ENCODE results near the gene F2RL3. TPM values are rescaled to one million over a fixed set of nuclear protein-coding genes. Genes with fewer than 3 reads are reported as not detected.
A peak's percentile ranks its signal among the peaks of the same experiment; 100 is the strongest.

Gene F2RL3
- total RNA-seq, 5 donors from 2014 or later (not counting 1 experiment from before 2014, with no cell fraction given) = 0.15 to 0.44 (median 0.30) TPM; not detected in 2

DNA sequence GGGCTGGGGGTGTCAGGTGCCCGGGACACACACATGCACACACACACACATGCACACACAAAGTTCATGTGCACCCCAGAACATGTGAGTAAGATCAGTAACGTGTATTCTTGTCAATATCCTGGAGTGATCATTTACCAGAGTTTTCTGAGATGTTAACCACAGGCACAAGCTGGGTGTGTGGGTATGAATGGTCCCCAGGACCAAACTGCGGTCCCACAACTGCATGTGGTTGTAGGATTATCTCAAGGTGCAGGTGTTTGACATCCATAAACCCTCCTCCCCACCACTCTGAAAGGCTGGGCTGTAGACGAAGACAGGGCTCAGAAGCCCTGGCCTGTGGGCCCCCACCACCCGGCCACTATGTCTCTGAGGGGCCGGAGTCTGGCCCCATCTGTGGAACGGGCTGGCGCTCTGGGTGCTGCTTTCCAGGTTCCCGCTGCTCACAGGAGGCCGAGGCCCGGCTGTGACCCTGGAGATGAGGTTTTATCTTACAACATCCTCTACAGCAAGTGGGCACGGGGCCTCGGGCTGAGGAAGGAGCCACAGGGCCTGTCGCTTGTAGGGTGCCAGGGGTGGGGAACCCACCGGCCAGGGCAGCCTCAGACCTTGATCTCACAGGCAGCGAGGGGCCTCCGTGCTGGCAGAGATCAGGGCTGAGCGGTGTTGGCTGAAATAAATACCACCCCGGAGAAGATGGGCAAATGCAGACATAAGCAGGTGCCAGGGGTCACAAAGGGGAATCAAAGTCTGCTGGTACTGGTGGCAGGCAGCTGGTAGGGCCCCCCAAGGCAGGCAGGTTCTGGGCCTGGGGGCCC is 4.3 kb downstream of the F2RL3 start:
- H3K4me3 ChIP-seq (ENCODE audit: control insufficient read depth in 1 of 2, extremely low read depth in 1 of 2, low read length in 1 of 2) = no peak overlapping the region
- H3K27me3 ChIP-seq (replicated peaks in 1 of 2; ENCODE audit: control insufficient read depth in 2 of 2, extremely low read depth in 1 of 2, insufficient read depth in 2 of 2, low read length in 1 of 2) = peaks cover 6 to 67% of the 10 kb centered on the region in 2 experiments
- no peak for DNase-seq
- Mint-ChIP-seq H3K27me3 (peaks cover 25 to 42% of the 10 kb centered on the region in 2 donors), H3K36me3 (no peaks in the 10 kb centered on the region), H3K4me1 (peaks cover 9 to 26% (median 17%) of the 10 kb centered on the region in 3 donors), H3K4me3 (no peak overlapping the region), H3K27ac (no peak overlapping the region), H3K9me3 (no peaks in the 10 kb centered on the region)
- H3K4me1 ChIP-seq (ENCODE audit: control insufficient read depth in 1 of 2, extremely low read depth in 1 of 2, insufficient read depth in 2 of 2, low read length in 2 of 2) = peaks cover 2 to 45% of the 10 kb centered on the region in 2 experiments
- no peak overlapping the region for H3K27ac ChIP-seq (ENCODE audit: low read length)
- no peaks in the 10 kb centered on the region for H3K9me3 ChIP-seq
- no peak for ATAC-seq (replicated peaks in 1 of 4)
- ChIA-PET POLR2A (no interaction called here), CTCF (no interaction called here)
- H3K36me3 ChIP-seq (ENCODE audit: control insufficient read depth in 2 of 2, extremely low read depth in 1 of 2, insufficient read depth in 1 of 2, low read length in 1 of 2) = no peaks in the 10 kb centered on the region
- 45% methylated on average over 11 of the region's 19 CpGs for WGBS (ENCODE audit: insufficient coverage)

DNA sequence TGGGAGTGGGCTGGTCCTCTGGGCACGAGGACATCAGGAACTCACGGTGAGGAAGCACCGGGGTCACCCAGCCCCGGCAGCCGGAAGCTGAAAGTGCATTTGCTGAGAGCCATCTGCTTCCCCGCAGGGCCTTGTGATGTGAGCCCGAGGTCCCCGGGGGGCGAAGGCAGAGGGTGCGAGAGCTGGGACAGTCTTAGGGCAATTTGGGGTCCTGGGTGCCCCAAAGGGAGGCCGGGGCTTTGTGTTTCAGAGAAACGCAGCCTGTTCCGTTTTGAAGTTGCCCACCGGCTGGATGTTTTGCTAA is 4.8 kb downstream of the F2RL3 start:
- no peak overlapping the region for H3K27ac ChIP-seq (ENCODE audit: low read length)
- ChIA-PET POLR2A (no interaction called here), CTCF (no interaction called here)
- Mint-ChIP-seq H3K4me3 (no peak overlapping the region), H3K9me3 (no peaks in the 10 kb centered on the region), H3K27me3 (peaks cover 31 to 44% of the 10 kb centered on the region in 2 donors), H3K27ac (no peak overlapping the region), H3K36me3 (no peaks in the 10 kb centered on the region), H3K4me1 (peaks cover 10 to 28% (median 20%) of the 10 kb centered on the region in 3 donors)
- WGBS (ENCODE audit: insufficient coverage) = 17% methylated on average over 13 of the region's 14 CpGs
- DNase-seq (no peak), ATAC-seq (replicated peaks in 1 of 4) (no peak)
- no peaks in the 10 kb centered on the region for H3K9me3 ChIP-seq
- H3K27me3 ChIP-seq (replicated peaks in 1 of 2; ENCODE audit: control insufficient read depth in 2 of 2, extremely low read depth in 1 of 2, insufficient read depth in 2 of 2, low read length in 1 of 2) = peaks cover 6 to 62% of the 10 kb centered on the region in 2 experiments
- H3K4me1 ChIP-seq (ENCODE audit: control insufficient read depth in 1 of 2, extremely low read depth in 1 of 2, insufficient read depth in 2 of 2, low read length in 2 of 2) = peaks cover 2 to 41% of the 10 kb centered on the region in 2 experiments
- no peak overlapping the region for H3K4me3 ChIP-seq (ENCODE audit: control insufficient read depth in 1 of 2, extremely low read depth in 1 of 2, low read length in 1 of 2)
- no peaks in the 10 kb centered on the region for H3K36me3 ChIP-seq (ENCODE audit: control insufficient read depth in 2 of 2, extremely low read depth in 1 of 2, insufficient read depth in 1 of 2, low read length in 1 of 2)

DNA sequence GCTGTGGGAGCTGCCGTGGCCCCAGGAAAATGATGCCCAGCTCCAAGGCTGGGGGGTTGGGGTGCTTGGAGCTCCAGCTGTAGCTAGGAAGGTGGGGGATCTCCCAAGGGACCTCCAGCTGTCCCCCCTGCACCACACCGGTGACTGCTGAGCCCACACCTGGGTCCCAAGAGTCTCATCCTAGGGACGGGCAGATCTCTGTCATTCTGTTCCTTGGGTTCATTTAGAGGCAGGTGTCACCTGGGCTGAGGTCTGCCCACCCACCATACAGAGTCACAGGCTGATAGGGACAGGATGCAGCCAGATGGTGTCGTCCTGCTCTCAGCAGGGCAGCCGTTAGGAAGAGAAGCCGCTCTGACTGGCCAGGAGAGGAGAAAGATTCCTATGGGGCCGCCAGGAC is 5.3 kb downstream of the F2RL3 start:
- DNase-seq (no peak), ATAC-seq (replicated peaks in 1 of 4) (no peak)
- H3K36me3 ChIP-seq (ENCODE audit: control insufficient read depth in 2 of 2, extremely low read depth in 1 of 2, insufficient read depth in 1 of 2, low read length in 1 of 2) = no peaks in the 10 kb centered on the region
- peaks cover 8 to 57% of the 10 kb centered on the region in 2 experiments for H3K27me3 ChIP-seq (replicated peaks in 1 of 2; ENCODE audit: control insufficient read depth in 2 of 2, extremely low read depth in 1 of 2, insufficient read depth in 2 of 2, low read length in 1 of 2)
- Mint-ChIP-seq H3K27ac (no peak overlapping the region), H3K9me3 (no peaks in the 10 kb centered on the region), H3K4me3 (peak overlapping the region in 1 of 3 donors; percentile 63), H3K27me3 (peaks cover 33 to 44% of the 10 kb centered on the region in 2 donors), H3K4me1 (peaks cover 12 to 28% (median 18%) of the 10 kb centered on the region in 3 donors), H3K36me3 (no peaks in the 10 kb centered on the region)
- 21% methylated on average over 2 of the region's 7 CpGs for WGBS (ENCODE audit: insufficient coverage)
- ChIA-PET CTCF (no interaction called here), POLR2A (no interaction called here)
- no peak overlapping the region for H3K27ac ChIP-seq (ENCODE audit: low read length)
- no peaks in the 10 kb centered on the region for H3K9me3 ChIP-seq
- no peak overlapping the region for H3K4me3 ChIP-seq (ENCODE audit: control insufficient read depth in 1 of 2, extremely low read depth in 1 of 2, low read length in 1 of 2)
- H3K4me1 ChIP-seq (ENCODE audit: control insufficient read depth in 1 of 2, extremely low read depth in 1 of 2, insufficient read depth in 2 of 2, low read length in 2 of 2) = peaks cover 2 to 39% of the 10 kb centered on the region in 2 experiments

DNA sequence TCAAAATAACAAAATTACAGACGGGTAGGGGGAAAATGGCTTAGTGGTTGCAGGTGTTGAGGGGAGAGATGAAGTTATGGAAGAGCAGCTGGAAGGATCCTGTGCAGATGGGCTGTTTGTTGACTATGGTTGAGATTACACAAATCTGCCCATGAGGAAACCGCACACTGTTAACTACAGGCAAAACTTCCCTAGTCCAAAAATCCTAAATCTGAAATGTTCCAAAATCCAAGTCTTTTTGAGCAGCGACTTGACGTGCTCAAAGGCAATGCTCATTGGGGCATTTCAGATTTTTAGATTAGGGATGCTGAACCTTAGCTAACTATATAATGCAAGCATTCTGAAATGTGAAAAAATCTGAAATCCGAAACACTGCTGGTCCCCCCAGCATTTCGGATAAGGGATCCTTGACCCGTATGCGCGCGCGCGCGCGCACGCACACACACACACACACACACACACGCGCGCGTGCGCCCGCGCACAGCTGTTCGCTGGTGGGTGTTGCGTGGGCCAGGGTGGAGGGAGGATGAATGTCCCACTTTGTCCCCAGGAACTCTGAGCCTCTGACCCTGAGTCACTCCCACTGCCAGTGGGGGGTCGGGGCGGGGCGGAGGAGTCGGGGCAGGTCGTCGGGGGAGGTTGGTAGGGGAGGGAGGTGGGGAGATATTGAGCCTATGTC is 6.8 kb downstream of the F2RL3 start:
- H3K27ac ChIP-seq (ENCODE audit: low read length) = no peak overlapping the region
- no peak for ATAC-seq (replicated peaks in 1 of 4)
- no peaks in the 10 kb centered on the region for H3K9me3 ChIP-seq
- H3K4me1 ChIP-seq (ENCODE audit: control insufficient read depth in 1 of 2, extremely low read depth in 1 of 2, insufficient read depth in 2 of 2, low read length in 2 of 2) = peaks cover 2 to 47% of the 10 kb centered on the region in 2 experiments
- peaks cover 31 to 37% of the 10 kb centered on the region in 2 donors for H3K27me3 Mint-ChIP-seq
- DNase-seq = no peak
- no peak overlapping the region for H3K27ac Mint-ChIP-seq
- no peak overlapping the region for H3K4me3 ChIP-seq (ENCODE audit: control insufficient read depth in 1 of 2, extremely low read depth in 1 of 2, low read length in 1 of 2)
- POLR2A ChIA-PET = no interaction called here
- no peaks in the 10 kb centered on the region for H3K36me3 Mint-ChIP-seq
- WGBS (ENCODE audit: insufficient coverage) = no CpG with 5 or more reads among the region's 30 CpGs
- H3K36me3 ChIP-seq (ENCODE audit: control insufficient read depth in 2 of 2, extremely low read depth in 1 of 2, insufficient read depth in 1 of 2, low read length in 1 of 2) = no peaks in the 10 kb centered on the region
- peaks cover 21 to 38% (median 22%) of the 10 kb centered on the region in 3 donors for H3K4me1 Mint-ChIP-seq
- H3K27me3 ChIP-seq (replicated peaks in 1 of 2; ENCODE audit: control insufficient read depth in 2 of 2, extremely low read depth in 1 of 2, insufficient read depth in 2 of 2, low read length in 1 of 2) = peaks cover 8 to 52% of the 10 kb centered on the region in 2 experiments
- peak overlapping the region in 2 of 3 donors; percentile 15 to 63 for H3K4me3 Mint-ChIP-seq
- H3K9me3 Mint-ChIP-seq = no peaks in the 10 kb centered on the region
- CTCF ChIA-PET = no interaction called here

DNA sequence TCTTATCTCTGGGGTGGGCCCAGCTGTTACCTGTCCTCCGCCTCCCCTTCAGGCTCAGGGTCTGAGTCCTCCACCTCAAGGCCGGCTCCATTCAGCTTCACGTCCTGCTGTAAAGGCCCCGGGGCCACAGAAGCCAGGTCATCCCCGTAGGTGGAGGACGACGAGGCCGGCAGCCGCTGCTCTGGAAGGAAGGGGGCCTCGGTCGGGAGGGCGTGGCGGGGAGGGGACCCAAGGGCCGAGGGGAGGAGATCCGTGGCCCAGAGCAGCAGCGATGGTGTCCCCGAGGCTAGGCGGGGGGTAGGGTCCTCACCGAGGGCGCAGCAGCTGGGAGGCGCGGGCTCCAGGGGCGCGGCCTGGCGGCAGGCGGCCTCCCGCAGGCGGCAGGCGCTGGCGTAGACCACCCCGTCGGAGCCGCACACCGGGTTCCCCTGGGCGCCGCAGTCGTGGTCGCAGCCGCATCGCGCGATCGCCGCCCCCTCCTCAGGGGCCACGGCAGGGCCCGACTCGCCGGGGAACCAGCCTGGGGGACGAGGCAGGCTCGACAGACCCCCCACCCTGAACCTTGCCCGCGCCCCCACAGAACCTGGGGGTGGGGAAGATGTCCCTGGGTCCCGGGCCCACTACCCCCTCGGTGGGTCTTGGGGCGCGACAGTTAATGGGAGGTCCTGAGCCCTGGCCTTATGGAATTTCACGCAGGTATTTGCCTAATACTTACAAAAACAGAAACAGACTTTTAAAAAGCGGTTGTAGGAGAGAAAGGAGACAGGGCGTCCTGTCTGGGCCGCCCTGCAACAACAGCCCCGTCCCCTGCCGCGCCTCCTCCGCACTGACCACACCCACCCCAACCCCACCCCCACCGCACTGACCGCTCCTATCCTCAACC is 7.6 kb downstream of the F2RL3 start:
- Histone ChIP-seq H3K27me3 (replicated peaks in 1 of 2; ENCODE audit: control insufficient read depth in 2 of 2, extremely low read depth in 1 of 2, insufficient read depth in 2 of 2, low read length in 1 of 2) (peaks cover 8 to 48% of the 10 kb centered on the region in 2 experiments), H3K4me1 (ENCODE audit: control insufficient read depth in 1 of 2, extremely low read depth in 1 of 2, insufficient read depth in 2 of 2, low read length in 2 of 2) (peaks cover 2 to 47% of the 10 kb centered on the region in 2 experiments), H3K27ac (ENCODE audit: low read length) (no peak overlapping the region), H3K9me3 (no peaks in the 10 kb centered on the region), H3K36me3 (ENCODE audit: control insufficient read depth in 2 of 2, extremely low read depth in 1 of 2, insufficient read depth in 1 of 2, low read length in 1 of 2) (no peaks in the 10 kb centered on the region), H3K4me3 (ENCODE audit: control insufficient read depth in 1 of 2, extremely low read depth in 1 of 2, low read length in 1 of 2) (peak overlapping the region; percentile 33 to 40)
- peak in 3 of 4 experiments; percentile 25 to 43 (median 26) for ATAC-seq (replicated peaks in 1 of 4)
- DNase-seq = peak in 1 of 35 experiments; percentile 22
- WGBS (ENCODE audit: insufficient coverage) = 16% methylated on average over 33 of the region's 66 CpGs
- no peaks in the 10 kb centered on the region for H3K9me3 Mint-ChIP-seq
- H3K36me3 Mint-ChIP-seq = no peaks in the 10 kb centered on the region
- peaks cover 30 to 34% of the 10 kb centered on the region in 2 donors for H3K27me3 Mint-ChIP-seq
- no peak overlapping the region for H3K27ac Mint-ChIP-seq
- ChIA-PET CTCF (no interaction called here), POLR2A (no interaction called here)
- H3K4me3 Mint-ChIP-seq = peak overlapping the region; percentile 60 to 75 (median 66)
- peaks cover 21 to 38% (median 22%) of the 10 kb centered on the region in 3 donors for H3K4me1 Mint-ChIP-seq

Measured in T-cell (primary cell).